ENCODE results near the gene GDF2.

DNA sequence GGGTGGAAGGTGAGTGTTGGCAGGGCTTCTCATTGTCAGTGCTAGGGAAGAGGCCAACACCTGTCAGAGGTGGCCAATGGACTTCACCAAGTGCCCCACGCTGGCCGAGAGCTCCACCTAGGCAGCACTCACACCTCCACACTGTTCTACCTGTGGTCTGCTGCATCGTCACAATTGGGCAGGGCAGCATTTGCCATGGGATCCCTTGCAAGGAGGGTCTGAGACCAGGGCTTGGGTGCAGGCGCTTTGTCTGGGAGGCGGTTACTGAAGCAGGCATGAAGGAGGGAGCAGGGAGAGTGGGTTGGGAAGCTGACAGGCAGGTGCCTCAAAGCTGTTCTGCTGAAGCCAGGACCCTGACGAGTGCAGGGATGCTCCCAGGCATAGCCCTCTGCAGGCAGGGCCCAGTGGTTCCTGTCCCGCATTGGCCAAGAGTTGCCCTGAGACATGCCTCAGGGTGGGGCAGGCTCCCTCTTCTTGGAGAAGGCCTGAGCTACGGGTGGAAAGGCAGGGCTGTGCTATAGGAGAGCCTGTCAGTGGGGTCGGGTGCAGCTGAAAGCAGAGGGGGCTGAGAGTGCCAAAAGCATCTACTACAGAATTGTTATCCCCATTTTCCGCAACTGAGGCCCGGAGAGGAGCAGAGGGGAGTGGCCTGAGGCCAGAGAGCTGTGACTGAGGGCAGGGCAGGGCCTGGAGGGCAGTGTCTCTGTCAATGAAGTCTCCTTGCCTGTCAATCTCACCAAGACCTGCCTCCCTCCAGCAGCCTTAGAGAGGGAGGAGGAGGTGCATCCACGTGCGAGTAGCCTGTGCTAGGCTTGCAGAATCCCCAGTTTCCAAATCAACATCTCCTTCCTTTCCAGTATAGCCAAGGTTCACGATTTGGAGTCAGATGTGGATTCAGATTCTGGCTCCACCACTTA is 29.9 kb downstream of the GDF2 start:
- no peak for TF ChIP-seq CTCF (IDR thresholded peaks at IDR 0.05)
- TF ChIP-seq POLR2A (IDR thresholded peaks at IDR 0.05): no peak

All from uterus (tissue), 2 donors.